Measurements from ENCODE around the gene HCAR1.
"Not testable (repeated sequence)": the region's sequence is repeated elsewhere in the genome, so short reads cannot be mapped to it uniquely, and the experiment has no call there.

The HCAR1 gene, protein sequence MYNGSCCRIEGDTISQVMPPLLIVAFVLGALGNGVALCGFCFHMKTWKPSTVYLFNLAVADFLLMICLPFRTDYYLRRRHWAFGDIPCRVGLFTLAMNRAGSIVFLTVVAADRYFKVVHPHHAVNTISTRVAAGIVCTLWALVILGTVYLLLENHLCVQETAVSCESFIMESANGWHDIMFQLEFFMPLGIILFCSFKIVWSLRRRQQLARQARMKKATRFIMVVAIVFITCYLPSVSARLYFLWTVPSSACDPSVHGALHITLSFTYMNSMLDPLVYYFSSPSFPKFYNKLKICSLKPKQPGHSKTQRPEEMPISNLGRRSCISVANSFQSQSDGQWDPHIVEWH

GRCh38 chr12:122730215-122731014 is at the start of gene HCAR1:
Gene HCAR1, minus strand, starts transcription at chr12:122730844. Its CDS starts 505 bp downstream, at chr12:122730339.
- DNase-seq (ENCODE audit: low read depth in 2 of 2) = peak; percentile 27 to 34

- no peak for DNase-seq (ENCODE audit: low read depth in 2 of 2)
Observed at GRCh38 chr12:122757568-122757967, 26.9 kb upstream of the HCAR1 start.

DNA sequence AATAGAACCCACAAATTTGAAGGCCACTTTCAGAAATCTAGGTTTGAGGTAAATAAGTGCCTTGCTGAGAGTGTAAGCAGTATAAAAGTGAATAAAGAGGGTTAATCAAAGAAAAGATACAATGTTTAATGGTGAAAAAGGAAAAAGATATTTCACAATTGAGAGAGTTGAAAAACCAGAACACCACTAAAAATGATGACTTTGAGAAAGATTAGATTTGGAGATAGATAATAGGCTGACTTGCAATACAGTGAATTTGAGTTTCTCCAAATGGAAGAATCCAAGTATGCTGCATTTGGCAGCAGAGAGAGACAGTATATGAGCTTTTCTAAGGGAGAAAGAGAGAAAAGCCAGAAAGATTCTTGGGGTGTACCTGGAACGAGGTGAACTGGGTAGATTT is 24.1 kb upstream of the HCAR1 start:
- no peak for DNase-seq (ENCODE audit: low read depth in 2 of 2)

DNA sequence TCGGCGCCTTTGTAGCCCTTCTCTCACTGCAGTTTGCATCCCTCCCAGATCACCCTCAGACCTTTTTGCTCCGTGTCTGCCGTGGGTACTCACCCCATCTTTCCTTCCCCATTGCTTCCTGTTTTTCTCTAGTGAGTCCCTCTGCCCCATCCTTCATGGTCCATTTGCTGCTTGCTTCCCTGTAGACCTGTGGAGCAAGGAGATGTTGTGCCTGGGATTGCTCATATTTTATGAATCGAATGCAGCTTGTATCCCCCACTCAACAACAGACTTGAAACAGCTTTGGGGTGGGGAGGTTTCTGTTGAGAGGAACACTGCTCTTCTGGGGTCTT is 22.6 kb upstream of the HCAR1 start:
- DNase-seq (ENCODE audit: low read depth in 2 of 2) = no peak

DNA sequence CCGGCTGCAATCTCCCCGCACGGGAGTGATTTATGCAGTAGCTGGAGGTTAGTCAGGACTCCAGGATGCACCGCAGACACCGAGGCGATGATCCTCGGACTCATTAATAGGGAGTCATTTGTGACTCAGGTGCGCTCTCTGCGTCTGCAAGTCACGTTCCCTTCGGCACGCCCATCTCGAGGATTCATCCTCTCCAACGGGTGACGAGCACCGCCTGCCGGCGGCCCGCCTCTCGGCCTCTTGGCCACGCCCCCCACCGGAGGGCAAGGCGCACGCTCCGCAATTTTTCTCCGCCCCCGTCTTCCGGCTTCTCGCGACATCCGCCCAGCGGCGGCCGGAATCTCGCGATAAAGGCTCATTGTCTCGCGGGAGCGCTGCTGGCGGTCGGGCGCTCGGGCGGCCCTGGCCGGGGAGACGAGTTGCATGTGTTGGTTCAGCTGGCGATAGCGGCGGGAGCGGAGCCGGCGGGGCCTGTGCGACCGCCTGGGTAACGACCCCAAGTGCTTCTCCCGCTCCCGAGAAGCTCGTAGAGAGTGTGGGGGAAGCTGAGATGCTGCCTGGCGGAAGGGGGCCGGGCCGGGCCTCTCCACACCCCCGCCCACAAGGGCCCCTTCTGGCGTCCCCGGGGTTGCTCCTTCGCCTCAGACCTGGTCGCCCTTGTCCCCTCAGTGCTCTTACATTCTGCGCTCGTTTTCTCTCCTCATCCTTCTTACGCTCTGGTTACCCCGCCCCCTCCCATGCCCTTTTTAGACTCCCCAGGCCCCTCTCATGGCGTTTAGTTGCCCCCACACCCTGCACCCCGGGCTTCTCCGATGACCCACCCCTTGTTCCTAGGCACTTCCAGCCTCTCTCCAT is 22.0 kb upstream of the HCAR1 start, which contains the start of gene DENR:
DENR (plus strand) TSS at position 361 of the 855 bp plus-strand sequence. CDS start 878 bp downstream, outside the sequence.
- DNase-seq (ENCODE audit: low read depth in 2 of 2) = peak; percentile 99 to 100

GRCh38 chr12:122750781-122751515 is 20.3 kb upstream of the HCAR1 start:
- DNase-seq (ENCODE audit: low read depth in 2 of 2) = not testable (repeated sequence)

GRCh38 chr12:122749569-122750332 is 19.1 kb upstream of the HCAR1 start:
- DNase-seq (ENCODE audit: low read depth in 2 of 2) = no peak

DNA sequence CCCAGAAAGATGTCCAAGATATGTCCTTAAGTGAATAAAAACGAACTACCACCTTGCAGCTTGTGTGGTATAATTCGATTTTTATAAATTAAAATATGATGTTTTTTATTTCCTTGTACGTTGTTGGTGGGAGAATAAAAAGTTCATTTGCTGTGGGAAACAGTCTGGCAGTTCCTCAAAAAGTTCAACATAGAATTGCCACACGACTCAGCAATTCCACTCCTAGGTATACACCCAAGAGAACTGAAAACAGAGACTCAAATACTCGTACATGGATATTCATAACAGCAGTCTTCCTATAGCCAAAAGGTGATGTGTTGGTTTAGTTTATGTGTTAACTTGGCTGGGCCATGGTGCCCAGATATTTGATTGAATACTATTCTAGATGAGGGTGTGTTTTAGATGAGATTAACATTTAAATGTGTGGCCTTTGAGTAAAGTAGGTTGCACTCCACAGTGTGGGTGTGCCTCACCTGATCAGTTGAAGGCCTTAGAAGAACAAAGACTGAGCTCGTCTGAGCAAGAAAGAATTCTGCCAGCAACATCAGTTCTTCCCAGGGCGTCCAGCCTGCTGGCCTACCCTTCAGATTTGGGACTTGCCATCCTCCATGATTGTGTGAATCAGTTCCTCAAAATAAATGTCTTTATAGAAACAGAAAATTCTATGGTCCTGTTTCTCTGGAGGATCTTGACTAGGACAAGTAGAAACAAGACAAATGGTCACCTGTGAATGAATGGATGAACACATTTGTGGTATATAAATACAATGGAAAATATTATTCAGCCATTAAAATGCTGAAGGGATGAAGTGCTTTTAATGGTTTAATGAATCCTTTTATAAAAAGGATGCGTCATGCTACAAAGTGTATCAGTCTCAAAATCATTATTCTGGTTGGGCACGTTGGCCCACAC is 16.8 kb upstream of the HCAR1 start:
- DNase-seq (ENCODE audit: low read depth in 2 of 2) = no peak

- DNase-seq (ENCODE audit: low read depth in 2 of 2) = no peak
Observed at GRCh38 chr12:122743895-122744525, 13.4 kb upstream of the HCAR1 start.

DNA sequence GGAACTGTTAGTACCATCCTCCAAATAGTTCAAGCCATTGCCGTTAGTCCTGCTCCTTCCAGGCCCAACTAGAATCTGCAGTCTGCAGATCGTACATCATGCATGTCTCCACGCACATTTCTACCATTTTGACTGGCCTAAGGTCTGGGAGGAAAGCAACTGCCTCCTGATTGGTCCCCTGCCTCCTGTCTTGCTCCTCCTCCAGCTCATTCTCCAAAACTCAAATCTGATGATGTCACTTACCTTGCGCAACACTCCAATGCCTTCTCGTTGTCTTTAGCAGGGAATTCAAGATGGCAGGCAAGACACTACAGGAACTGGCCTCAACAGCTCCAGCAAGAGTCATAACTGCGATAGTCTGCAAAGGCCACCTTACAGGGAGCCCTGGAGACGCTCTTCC is 9.7 kb upstream of the HCAR1 start:
- DNase-seq (ENCODE audit: low read depth in 2 of 2) = no peak

DNA sequence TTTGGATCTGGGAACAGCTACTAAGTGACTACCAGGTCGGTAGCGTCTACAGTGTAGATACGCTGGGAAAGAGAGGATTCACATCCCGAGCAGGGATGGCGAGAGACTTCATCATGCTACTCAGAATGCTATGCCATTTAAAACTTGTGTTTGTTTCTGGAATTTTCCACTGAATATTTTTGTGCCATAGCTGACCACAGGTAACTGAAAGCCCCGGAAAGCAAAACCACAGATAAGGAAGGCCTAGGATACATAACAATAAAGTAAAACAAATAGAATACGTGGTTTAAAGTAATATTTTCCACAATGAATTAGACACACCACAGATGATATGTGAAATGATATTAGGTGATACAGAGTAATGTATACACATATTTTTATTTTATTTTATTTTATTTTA is 7.9 kb upstream of the HCAR1 start:
- DNase-seq (ENCODE audit: low read depth in 2 of 2) = no peak

DNA sequence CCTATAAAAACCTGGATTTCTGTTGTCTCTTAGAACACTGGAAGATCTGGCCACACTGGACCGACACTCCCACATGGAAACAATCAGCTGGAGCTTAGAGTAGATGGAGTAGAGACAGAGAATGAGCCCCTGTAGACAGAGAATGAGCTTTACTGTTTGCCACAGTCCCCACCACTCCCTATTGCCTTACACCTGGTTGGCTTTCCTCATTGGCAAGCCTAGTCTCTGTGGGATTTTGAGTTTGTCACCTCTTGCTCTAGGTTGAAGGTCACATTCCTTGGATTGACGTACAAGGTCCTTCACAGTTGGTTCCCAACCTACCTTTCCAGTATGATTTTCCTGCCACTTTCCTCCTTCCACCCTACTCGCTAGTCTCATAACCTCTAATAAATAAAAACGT is 2.0 kb upstream of the HCAR1 start:
- DNase-seq (ENCODE audit: low read depth in 2 of 2) = no peak

GRCh38 chr12:122732170-122732569 is 1.5 kb upstream of the HCAR1 start:
- DNase-seq (ENCODE audit: low read depth in 2 of 2) = no peak

DNA sequence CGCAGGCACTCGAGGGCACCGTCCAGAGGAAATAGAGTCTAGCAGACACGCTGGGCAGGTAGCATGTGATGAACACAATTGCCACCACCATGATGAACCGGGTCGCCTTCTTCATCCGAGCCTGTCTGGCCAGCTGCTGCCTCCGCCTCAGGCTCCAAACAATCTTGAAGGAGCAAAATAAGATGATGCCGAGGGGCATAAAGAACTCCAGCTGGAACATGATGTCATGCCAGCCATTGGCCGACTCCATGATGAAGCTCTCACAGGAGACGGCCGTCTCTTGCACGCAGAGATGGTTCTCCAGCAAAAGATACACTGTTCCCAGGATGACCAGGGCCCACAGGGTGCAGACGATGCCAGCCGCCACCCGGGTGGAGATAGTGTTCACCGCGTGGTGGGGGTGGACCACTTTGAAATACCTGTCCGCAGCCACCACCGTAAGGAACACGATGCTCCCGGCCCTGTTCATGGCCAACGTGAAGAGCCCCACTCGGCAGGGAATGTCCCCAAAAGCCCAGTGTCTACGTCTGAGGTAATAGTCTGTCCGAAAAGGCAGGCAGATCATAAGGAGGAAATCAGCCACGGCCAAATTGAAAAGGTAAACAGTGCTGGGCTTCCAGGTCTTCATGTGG is 945 bp downstream of the HCAR1 start:
- no peak for DNase-seq (ENCODE audit: low read depth in 2 of 2)

GRCh38 chr12:122726080-122726558 is 4.5 kb downstream of the HCAR1 start:
- no peak for DNase-seq (ENCODE audit: low read depth in 2 of 2)

GRCh38 chr12:122725452-122726079 is 5.1 kb downstream of the HCAR1 start:
- no peak for DNase-seq (ENCODE audit: low read depth in 2 of 2)

GRCh38 chr12:122724641-122725243 is 5.9 kb downstream of the HCAR1 start:
- no peak for DNase-seq (ENCODE audit: low read depth in 2 of 2)

- DNase-seq (ENCODE audit: low read depth in 2 of 2) = no peak
Observed at GRCh38 chr12:122722387-122722786, 8.3 kb downstream of the HCAR1 start.

Data from activated CD4-positive, alpha-beta T cell treated with anti-CD3 and anti-CD28 coated beads for 24 hours (primary cell).